Activated T-cell treated with anti-CD3 and anti-CD28 coated beads, Interleukin-2, amount 50 U/mL, for 4 hours (primary cell): ENCODE data around the gene DYNC1I2. TPM values are rescaled to one million over a fixed set of nuclear protein-coding genes. Genes with fewer than 3 reads are reported as not detected.

Experiments
- ATAC-seq, 2 donors: fragments of 200-7000 bp; cut with Tn5 transposase; one replicate each; pipeline ENCODE4 v1.10.0; 2021
- DNase-seq: peaks from one replicate; pipeline ENCODE4 v3.0.0-alpha.2; 2020
- H3K27me3 Mint-ChIP-seq: one replicate; pipeline ENCODE4 v1.8.0; 2021; ENCODE audit warnings: low read depth, mixed read lengths
- H3K36me3 Mint-ChIP-seq: one replicate; pipeline ENCODE4 v1.8.0; 2022; ENCODE audit warnings: mixed read lengths; ENCODE audit not compliant: insufficient read depth
- H3K4me1 Mint-ChIP-seq: one replicate; pipeline ENCODE4 v1.8.0; 2021; ENCODE audit warnings: low read depth, mixed read lengths
- H3K4me3 Mint-ChIP-seq: one replicate; pipeline ENCODE4 v1.8.0; 2021; ENCODE audit warnings: mild to moderate bottlenecking, moderate library complexity, mixed read lengths
- H3K9me3 Mint-ChIP-seq: one replicate; pipeline ENCODE4 v1.8.0; 2021; ENCODE audit warnings: mixed read lengths
- total RNA-seq, 3 donors: library from RNA; stranded (reverse); gene quantifications; one replicate each; pipeline ENCODE4 v1.2.1, GENCODE V29; 2021

DYNC1I2 gene
- total RNA-seq, 3 donors from 2014 or later, result 37.3 to 43.2 (median 41.1) TPM

- H3K9me3 Mint-ChIP-seq, result no peaks in the 10 kb centered on the region
- H3K27me3 Mint-ChIP-seq, result no peaks in the 10 kb centered on the region
- ATAC-seq (no peak), DNase-seq (no peak)
- H3K4me1 Mint-ChIP-seq, result peaks cover 8% of the 10 kb centered on the region
- H3K4me3 Mint-ChIP-seq, result no peak overlapping the region
- H3K36me3 Mint-ChIP-seq, result peaks cover 9% of the 10 kb centered on the region
These were observed 15.7 kb downstream of the DYNC1I2 start for GRCh38 chr2:171702781-171703556.

GRCh38 chr2:171703574-171704347 is 16.5 kb downstream of the DYNC1I2 start:
- Mint-ChIP-seq H3K9me3 (no peaks in the 10 kb centered on the region), H3K4me1 (peaks cover 8% of the 10 kb centered on the region), H3K36me3 (peaks cover 9% of the 10 kb centered on the region), H3K4me3 (no peak overlapping the region), H3K27me3 (no peaks in the 10 kb centered on the region)
- no peak for DNase-seq
- ATAC-seq, result peak in 1 of 2 donors; percentile 51

- Mint-ChIP-seq H3K4me3 (no peak overlapping the region), H3K9me3 (no peaks in the 10 kb centered on the region), H3K36me3 (peaks cover 9% of the 10 kb centered on the region), H3K4me1 (peaks cover 8% of the 10 kb centered on the region), H3K27me3 (no peaks in the 10 kb centered on the region)
- no peak for DNase-seq
- no peak for ATAC-seq
These were observed 19.0 kb downstream of the DYNC1I2 start for GRCh38 chr2:171706152-171706803.

- peaks cover 9% of the 10 kb centered on the region for H3K4me1 Mint-ChIP-seq
- no peak overlapping the region for H3K4me3 Mint-ChIP-seq
- no peaks in the 10 kb centered on the region for H3K27me3 Mint-ChIP-seq
- H3K36me3 Mint-ChIP-seq, result peaks cover 9% of the 10 kb centered on the region
- ATAC-seq (no peak), DNase-seq (no peak)
- no peaks in the 10 kb centered on the region for H3K9me3 Mint-ChIP-seq
These were observed 20.5 kb downstream of the DYNC1I2 start for GRCh38 chr2:171707752-171708151.

GRCh38 chr2:171709011-171709685 is 21.9 kb downstream of the DYNC1I2 start:
- Mint-ChIP-seq H3K9me3 (no peaks in the 10 kb centered on the region), H3K4me1 (peaks cover 5% of the 10 kb centered on the region), H3K36me3 (peaks cover 11% of the 10 kb centered on the region), H3K4me3 (no peak overlapping the region), H3K27me3 (no peaks in the 10 kb centered on the region)
- no peak for DNase-seq
- ATAC-seq, result no peak

- H3K27me3 Mint-ChIP-seq, result no peaks in the 10 kb centered on the region
- H3K9me3 Mint-ChIP-seq, result no peaks in the 10 kb centered on the region
- H3K4me1 Mint-ChIP-seq, result peaks cover 4% of the 10 kb centered on the region
- DNase-seq, result no peak
- H3K36me3 Mint-ChIP-seq, result peaks cover 14% of the 10 kb centered on the region
- no peak overlapping the region for H3K4me3 Mint-ChIP-seq
- no peak for ATAC-seq
These were observed 24.1 kb downstream of the DYNC1I2 start for GRCh38 chr2:171711351-171711750.

GRCh38 chr2:171712051-171712450 is 24.8 kb downstream of the DYNC1I2 start:
- Mint-ChIP-seq H3K4me3 (no peak overlapping the region), H3K36me3 (peaks cover 12% of the 10 kb centered on the region), H3K9me3 (no peaks in the 10 kb centered on the region), H3K4me1 (peaks cover 1% of the 10 kb centered on the region), H3K27me3 (no peaks in the 10 kb centered on the region)
- DNase-seq (no peak), ATAC-seq (no peak)

- peak; percentile 69 to 73 for ATAC-seq
- Mint-ChIP-seq H3K9me3 (no peaks in the 10 kb centered on the region), H3K4me1 (no peaks in the 10 kb centered on the region), H3K27me3 (no peaks in the 10 kb centered on the region), H3K4me3 (no peak overlapping the region), H3K36me3 (peaks cover 16% of the 10 kb centered on the region)
- no peak for DNase-seq
These were observed 31.5 kb downstream of the DYNC1I2 start for GRCh38 chr2:171718720-171719119.

GRCh38 chr2:171719660-171720059 is 32.4 kb downstream of the DYNC1I2 start:
- no peak for ATAC-seq
- no peak overlapping the region for H3K4me3 Mint-ChIP-seq

GRCh38 chr2:171723716-171724683 is 36.7 kb downstream of the DYNC1I2 start:
- DNase-seq (no peak), ATAC-seq (no peak)
- H3K36me3 Mint-ChIP-seq, result peaks cover 32% of the 10 kb centered on the region
- H3K27me3 Mint-ChIP-seq, result no peaks in the 10 kb centered on the region
- H3K4me3 Mint-ChIP-seq, result no peak overlapping the region
- H3K4me1 Mint-ChIP-seq, result no peaks in the 10 kb centered on the region
- no peaks in the 10 kb centered on the region for H3K9me3 Mint-ChIP-seq

More at GRCh38 chr2:171719660-171720059, 32.4 kb downstream of the DYNC1I2 start:
- H3K36me3 Mint-ChIP-seq, result peaks cover 19% of the 10 kb centered on the region
- H3K27me3 Mint-ChIP-seq, result no peaks in the 10 kb centered on the region
- no peaks in the 10 kb centered on the region for H3K4me1 Mint-ChIP-seq
- no peak for DNase-seq
- no peaks in the 10 kb centered on the region for H3K9me3 Mint-ChIP-seq

GRCh38 chr2:171726847-171727450 is 39.7 kb downstream of the DYNC1I2 start:
- H3K9me3 Mint-ChIP-seq, result no peaks in the 10 kb centered on the region
- H3K27me3 Mint-ChIP-seq, result no peaks in the 10 kb centered on the region
- DNase-seq (no peak), ATAC-seq (no peak)
- H3K4me1 Mint-ChIP-seq, result no peaks in the 10 kb centered on the region
- no peak overlapping the region for H3K4me3 Mint-ChIP-seq
- peaks cover 44% of the 10 kb centered on the region for H3K36me3 Mint-ChIP-seq

GRCh38 chr2:171728989-171729951 is 42.0 kb downstream of the DYNC1I2 start:
- Mint-ChIP-seq H3K36me3 (peaks cover 48% of the 10 kb centered on the region), H3K27me3 (no peaks in the 10 kb centered on the region), H3K4me3 (no peak overlapping the region), H3K4me1 (no peaks in the 10 kb centered on the region), H3K9me3 (no peaks in the 10 kb centered on the region)
- no peak for DNase-seq
- ATAC-seq, result no peak
